ENCODE data around the gene ZBTB45. TPM values are rescaled to one million over a fixed set of nuclear protein-coding genes. Genes with fewer than 3 reads are reported as not detected.

The ZBTB45 gene
- total and polyA plus RNA-seq, 9 of the 15 experiments (the other 6 are each of a cell fraction or from before 2014, with no cell fraction given), result 0.08 to 16.1 (median 1.8) TPM

GRCh38 chr19:58559275-58560006 lies 39.8 kb upstream of the ZBTB45 start (continued):
- TF ChIP-seq NKRF (IDR thresholded peaks at IDR 0.05; ENCODE audit: borderline replicate concordance), result peak; percentile 77; the same call in 1 of the 2 replicates
- TF ChIP-seq ZNF589 (CRISPR knock-in tag; IDR thresholded peaks at IDR 0.05; ENCODE audit: low read depth), result no peak
- no peak for TF ChIP-seq ZSCAN32 (CRISPR knock-in tag; IDR thresholded peaks at IDR 0.05)
- TF ChIP-seq EHMT2 (IDR thresholded peaks at IDR 0.05), result no peak
- TF ChIP-seq ASH1L (IDR thresholded peaks at IDR 0.05; ENCODE audit: borderline replicate concordance, low read depth, partially characterized antibody), result no peak
- no peak for TF ChIP-seq NCOA2 (IDR thresholded peaks at IDR 0.05; ENCODE audit: partially characterized antibody in 2 of 2)
- TF ChIP-seq, protein P1, sequence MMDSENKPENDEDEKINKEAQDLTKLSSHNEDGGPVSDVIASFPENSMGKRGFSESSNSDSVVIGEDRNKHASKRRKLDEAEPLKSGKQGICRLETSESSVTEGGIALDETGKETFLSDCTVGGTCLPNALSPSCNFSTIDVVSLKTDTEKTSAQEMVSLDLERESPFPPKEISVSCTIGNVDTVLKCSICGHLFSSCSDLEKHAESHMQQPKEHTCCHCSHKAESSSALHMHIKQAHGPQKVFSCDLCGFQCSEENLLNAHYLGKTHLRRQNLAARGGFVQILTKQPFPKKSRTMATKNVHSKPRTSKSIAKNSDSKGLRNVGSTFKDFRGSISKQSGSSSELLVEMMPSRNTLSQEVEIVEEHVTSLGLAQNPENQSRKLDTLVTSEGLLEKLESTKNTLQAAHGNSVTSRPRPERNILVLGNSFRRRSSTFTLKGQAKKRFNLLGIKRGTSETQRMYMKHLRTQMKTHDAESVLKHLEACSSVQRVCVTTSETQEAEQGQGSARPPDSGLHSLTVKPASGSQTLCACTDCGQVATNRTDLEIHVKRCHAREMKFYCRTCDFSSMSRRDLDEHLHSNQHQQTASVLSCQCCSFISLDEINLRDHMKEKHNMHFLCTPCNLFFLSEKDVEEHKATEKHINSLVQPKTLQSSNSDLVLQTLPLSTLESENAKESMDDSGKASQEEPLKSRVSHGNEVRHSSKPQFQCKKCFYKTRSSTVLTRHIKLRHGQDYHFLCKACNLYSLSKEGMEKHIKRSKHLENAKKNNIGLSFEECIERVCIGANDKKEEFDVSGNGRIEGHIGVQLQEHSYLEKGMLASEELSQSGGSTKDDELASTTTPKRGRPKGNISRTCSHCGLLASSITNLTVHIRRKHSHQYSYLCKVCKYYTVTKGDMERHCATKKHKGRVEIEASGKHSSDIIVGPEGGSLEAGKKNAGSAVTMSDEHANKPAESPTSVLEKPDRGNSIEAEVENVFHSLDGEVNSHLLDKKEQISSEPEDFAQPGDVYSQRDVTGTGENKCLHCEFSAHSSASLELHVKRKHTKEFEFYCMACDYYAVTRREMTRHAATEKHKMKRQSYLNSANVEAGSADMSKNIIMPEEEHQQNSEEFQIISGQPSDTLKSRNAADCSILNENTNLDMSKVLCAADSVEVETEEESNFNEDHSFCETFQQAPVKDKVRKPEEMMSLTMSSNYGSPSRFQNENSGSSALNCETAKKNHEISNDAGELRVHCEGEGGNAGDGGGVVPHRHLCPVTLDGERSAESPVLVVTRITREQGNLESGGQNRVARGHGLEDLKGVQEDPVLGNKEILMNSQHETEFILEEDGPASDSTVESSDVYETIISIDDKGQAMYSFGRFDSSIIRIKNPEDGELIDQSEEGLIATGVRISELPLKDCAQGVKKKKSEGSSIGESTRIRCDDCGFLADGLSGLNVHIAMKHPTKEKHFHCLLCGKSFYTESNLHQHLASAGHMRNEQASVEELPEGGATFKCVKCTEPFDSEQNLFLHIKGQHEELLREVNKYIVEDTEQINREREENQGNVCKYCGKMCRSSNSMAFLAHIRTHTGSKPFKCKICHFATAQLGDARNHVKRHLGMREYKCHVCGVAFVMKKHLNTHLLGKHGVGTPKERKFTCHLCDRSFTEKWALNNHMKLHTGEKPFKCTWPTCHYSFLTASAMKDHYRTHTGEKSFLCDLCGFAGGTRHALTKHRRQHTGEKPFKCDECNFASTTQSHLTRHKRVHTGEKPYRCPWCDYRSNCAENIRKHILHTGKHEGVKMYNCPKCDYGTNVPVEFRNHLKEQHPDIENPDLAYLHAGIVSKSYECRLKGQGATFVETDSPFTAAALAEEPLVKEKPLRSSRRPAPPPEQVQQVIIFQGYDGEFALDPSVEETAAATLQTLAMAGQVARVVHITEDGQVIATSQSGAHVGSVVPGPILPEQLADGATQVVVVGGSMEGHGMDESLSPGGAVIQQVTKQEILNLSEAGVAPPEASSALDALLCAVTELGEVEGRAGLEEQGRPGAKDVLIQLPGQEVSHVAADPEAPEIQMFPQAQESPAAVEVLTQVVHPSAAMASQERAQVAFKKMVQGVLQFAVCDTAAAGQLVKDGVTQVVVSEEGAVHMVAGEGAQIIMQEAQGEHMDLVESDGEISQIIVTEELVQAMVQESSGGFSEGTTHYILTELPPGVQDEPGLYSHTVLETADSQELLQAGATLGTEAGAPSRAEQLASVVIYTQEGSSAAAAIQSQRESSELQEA (IDR thresholded peaks at IDR 0.05; ENCODE audit: low read depth), result peak; percentile 18; the same call in 1 of the 2 replicates
- no peak for TF ChIP-seq FIP1L1 (IDR thresholded peaks at IDR 0.05; ENCODE audit: low read depth, low read length, poor library complexity, severe bottlenecking)
- TF ChIP-seq, protein P2, sequence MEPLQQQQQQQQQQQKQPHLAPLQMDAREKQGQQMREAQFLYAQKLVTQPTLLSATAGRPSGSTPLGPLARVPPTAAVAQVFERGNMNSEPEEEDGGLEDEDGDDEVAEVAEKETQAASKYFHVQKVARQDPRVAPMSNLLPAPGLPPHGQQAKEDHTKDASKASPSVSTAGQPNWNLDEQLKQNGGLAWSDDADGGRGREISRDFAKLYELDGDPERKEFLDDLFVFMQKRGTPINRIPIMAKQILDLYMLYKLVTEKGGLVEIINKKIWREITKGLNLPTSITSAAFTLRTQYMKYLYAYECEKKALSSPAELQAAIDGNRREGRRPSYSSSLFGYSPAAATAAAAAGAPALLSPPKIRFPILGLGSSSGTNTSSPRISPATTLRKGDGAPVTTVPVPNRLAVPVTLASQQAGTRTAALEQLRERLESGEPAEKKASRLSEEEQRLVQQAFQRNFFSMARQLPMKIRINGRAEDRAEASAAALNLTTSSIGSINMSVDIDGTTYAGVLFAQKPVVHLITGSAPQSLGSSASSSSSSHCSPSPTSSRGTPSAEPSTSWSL (CRISPR knock-in tag; IDR thresholded peaks at IDR 0.05; ENCODE audit: borderline replicate concordance), result no peak
- peak; percentile 50 for TF ChIP-seq ELF1 (tag; IDR thresholded peaks at IDR 0.05)
- TF ChIP-seq CGGBP1 (CRISPR knock-in tag; IDR thresholded peaks at IDR 0.05), result no peak
- TF ChIP-seq SMARCA4 (IDR thresholded peaks at IDR 0.05), result no peak
- no peak for TF ChIP-seq KLF6 (CRISPR knock-in tag; IDR thresholded peaks at IDR 0.05; ENCODE audit: borderline replicate concordance)
- TF ChIP-seq MED1 (CRISPR knock-in tag; IDR thresholded peaks at IDR 0.05; ENCODE audit: borderline replicate concordance), result no peak

Measured in K562 (cell line).